ENCODE measurements around the gene PDE8B. TPM values are rescaled to one million over a fixed set of nuclear protein-coding genes. Genes with fewer than 3 reads are reported as not detected.

The PDE8B gene
- total and polyA plus RNA-seq, 2 experiments from 2014 or later: 0.45 to 0.91 TPM

DNA sequence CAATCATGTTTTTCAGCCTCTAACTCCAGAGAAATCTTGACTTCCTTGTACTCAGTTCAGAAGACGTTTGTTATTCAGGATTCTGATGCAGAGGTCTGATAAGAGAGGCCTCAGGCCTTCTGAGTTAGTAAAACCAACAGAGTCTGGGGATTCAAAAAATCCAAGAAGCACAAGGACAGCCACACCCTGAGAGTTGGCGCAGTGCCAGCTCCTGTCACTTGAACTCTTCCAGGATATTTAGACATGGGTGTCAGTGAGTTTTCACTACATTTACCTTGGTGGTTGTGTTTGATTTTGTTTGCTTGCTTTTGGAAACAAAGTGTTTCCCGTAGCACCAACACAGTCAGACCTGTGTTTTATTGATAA lies 41.6 kb upstream of the PDE8B start:
- Histone ChIP-seq H3K9me2 (ENCODE audit: insufficient read depth) (peaks cover 3% of the 10 kb centered on the region; the same call in 1 of the 2 replicates), H3K4me2 (no peak overlapping the region), H3K27me3 (ENCODE audit: insufficient read depth) (no peaks in the 10 kb centered on the region), H4K20me1 (replicated peaks; ENCODE audit: insufficient read depth) (no peaks in the 10 kb centered on the region), H3F3A (replicated peaks; ENCODE audit: low read depth) (no peaks in the 10 kb centered on the region), H3K4me3 (no peak overlapping the region), H3K27ac (ENCODE audit: low read depth) (no peak overlapping the region), H2AFZ (no peak overlapping the region), H3K79me2 (replicated peaks; ENCODE audit: insufficient read depth) (no peaks in the 10 kb centered on the region), H3K4me1 (ENCODE audit: insufficient read depth) (no peaks in the 10 kb centered on the region), H3K36me3 (ENCODE audit: insufficient read depth) (no peaks in the 10 kb centered on the region)
- no peaks in the 10 kb centered on the region for H3K9me3 Mint-ChIP-seq
- no peak overlapping the region for H3K4me3 Mint-ChIP-seq
- no peaks in the 10 kb centered on the region for H3K36me3 Mint-ChIP-seq (ENCODE audit: low read depth)
- no peak for ATAC-seq
- no peaks in the 10 kb centered on the region; the same call in 2 of the 3 replicates for H3K4me1 Mint-ChIP-seq
- DNase-seq (ENCODE audit: low spot score): no peak
- no peak overlapping the region for H3K27ac Mint-ChIP-seq
- no peak for TF ChIP-seq ZNF114 (CRISPR knock-in tag; IDR thresholded peaks at IDR 0.05)
- TF ChIP-seq, protein P1, sequence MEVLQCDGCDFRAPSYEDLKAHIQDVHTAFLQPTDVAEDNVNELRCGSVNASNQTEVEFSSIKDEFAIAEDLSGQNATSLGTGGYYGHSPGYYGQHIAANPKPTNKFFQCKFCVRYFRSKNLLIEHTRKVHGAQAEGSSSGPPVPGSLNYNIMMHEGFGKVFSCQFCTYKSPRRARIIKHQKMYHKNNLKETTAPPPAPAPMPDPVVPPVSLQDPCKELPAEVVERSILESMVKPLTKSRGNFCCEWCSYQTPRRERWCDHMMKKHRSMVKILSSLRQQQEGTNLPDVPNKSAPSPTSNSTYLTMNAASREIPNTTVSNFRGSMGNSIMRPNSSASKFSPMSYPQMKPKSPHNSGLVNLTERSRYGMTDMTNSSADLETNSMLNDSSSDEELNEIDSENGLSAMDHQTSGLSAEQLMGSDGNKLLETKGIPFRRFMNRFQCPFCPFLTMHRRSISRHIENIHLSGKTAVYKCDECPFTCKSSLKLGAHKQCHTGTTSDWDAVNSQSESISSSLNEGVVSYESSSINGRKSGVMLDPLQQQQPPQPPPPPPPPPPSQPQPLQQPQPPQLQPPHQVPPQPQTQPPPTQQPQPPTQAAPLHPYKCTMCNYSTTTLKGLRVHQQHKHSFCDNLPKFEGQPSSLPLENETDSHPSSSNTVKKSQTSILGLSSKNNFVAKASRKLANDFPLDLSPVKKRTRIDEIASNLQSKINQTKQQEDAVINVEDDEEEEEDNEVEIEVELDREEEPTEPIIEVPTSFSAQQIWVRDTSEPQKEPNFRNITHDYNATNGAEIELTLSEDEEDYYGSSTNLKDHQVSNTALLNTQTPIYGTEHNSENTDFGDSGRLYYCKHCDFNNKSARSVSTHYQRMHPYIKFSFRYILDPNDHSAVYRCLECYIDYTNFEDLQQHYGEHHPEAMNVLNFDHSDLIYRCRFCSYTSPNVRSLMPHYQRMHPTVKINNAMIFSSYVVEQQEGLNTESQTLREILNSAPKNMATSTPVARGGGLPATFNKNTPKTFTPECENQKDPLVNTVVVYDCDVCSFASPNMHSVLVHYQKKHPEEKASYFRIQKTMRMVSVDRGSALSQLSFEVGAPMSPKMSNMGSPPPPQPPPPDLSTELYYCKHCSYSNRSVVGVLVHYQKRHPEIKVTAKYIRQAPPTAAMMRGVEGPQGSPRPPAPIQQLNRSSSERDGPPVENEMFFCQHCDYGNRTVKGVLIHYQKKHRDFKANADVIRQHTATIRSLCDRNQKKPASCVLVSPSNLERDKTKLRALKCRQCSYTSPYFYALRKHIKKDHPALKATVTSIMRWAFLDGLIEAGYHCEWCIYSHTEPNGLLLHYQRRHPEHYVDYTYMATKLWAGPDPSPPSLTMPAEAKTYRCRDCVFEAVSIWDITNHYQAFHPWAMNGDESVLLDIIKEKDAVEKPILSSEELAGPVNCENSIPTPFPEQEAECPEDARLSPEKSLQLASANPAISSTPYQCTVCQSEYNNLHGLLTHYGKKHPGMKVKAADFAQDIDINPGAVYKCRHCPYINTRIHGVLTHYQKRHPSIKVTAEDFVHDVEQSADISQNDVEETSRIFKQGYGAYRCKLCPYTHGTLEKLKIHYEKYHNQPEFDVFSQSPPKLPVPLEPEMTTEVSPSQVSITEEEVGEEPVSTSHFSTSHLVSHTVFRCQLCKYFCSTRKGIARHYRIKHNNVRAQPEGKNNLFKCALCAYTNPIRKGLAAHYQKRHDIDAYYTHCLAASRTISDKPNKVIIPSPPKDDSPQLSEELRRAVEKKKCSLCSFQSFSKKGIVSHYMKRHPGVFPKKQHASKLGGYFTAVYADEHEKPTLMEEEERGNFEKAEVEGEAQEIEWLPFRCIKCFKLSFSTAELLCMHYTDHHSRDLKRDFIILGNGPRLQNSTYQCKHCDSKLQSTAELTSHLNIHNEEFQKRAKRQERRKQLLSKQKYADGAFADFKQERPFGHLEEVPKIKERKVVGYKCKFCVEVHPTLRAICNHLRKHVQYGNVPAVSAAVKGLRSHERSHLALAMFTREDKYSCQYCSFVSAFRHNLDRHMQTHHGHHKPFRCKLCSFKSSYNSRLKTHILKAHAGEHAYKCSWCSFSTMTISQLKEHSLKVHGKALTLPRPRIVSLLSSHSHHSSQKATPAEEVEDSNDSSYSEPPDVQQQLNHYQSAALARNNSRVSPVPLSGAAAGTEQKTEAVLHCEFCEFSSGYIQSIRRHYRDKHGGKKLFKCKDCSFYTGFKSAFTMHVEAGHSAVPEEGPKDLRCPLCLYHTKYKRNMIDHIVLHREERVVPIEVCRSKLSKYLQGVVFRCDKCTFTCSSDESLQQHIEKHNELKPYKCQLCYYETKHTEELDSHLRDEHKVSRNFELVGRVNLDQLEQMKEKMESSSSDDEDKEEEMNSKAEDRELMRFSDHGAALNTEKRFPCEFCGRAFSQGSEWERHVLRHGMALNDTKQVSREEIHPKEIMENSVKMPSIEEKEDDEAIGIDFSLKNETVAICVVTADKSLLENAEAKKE (CRISPR knock-in tag; IDR thresholded peaks at IDR 0.05): no peak
- no peak for TF ChIP-seq NANOG (IDR thresholded peaks at IDR 0.05; ENCODE audit: borderline replicate concordance)
- TF ChIP-seq CREB1 (CRISPR knock-in tag; IDR thresholded peaks at IDR 0.05; ENCODE audit: low read depth): no peak
- TF ChIP-seq JUNB (IDR thresholded peaks at IDR 0.05; ENCODE audit: unreplicated experiment): no peak
- H3K27me3 Mint-ChIP-seq (ENCODE audit: insufficient read depth, low read depth, poor library complexity): no peaks in the 10 kb centered on the region

DNA sequence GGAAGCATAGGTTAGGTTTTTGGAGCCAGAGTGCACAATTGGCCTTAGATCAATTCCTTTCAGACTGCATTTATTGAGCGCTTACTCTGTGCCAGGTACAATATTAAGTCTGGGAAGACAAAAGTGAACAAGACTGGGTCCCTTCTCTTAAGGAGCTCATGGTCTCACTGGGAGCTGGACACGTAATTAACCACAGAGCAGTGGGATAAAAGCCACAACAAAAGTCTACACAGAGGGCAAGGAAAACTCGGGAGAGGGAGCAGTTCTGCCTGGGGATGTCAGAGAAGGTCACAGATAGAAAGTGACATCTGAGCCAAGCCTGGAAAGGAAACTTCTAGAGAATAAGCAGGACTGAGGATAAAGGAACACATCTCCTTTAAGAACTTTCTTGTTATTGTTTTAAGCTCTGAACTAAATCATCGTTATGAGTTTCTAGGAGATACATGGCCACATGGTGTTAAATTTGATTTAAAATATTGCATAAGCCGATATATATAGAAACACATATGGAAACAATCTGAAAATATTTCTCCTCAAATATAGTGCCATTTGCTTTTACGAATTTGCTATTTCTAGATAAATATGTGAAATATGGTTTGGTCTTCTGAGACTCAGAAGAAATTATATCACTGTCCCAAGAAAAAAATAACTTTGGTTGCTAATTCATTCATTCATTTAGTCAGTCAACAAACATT lies 40.1 kb upstream of the PDE8B start:
- peaks cover under 1% of the 10 kb centered on the region; the same call in 1 of the 2 replicates for H3K4me1 ChIP-seq (ENCODE audit: insufficient read depth)
- H4K20me1 ChIP-seq (replicated peaks; ENCODE audit: insufficient read depth): no peaks in the 10 kb centered on the region
- no peaks in the 10 kb centered on the region for H3K79me2 ChIP-seq (replicated peaks; ENCODE audit: insufficient read depth)
- no peak overlapping the region for H2AFZ ChIP-seq
- H3K27me3 Mint-ChIP-seq (ENCODE audit: insufficient read depth, low read depth, poor library complexity): no peaks in the 10 kb centered on the region
- no peak overlapping the region for H3K27ac Mint-ChIP-seq
- H3K36me3 Mint-ChIP-seq (ENCODE audit: low read depth): no peaks in the 10 kb centered on the region
- H3K9me3 Mint-ChIP-seq: no peaks in the 10 kb centered on the region
- no peak overlapping the region for H3K4me3 Mint-ChIP-seq
- no peaks in the 10 kb centered on the region for H3K36me3 ChIP-seq (ENCODE audit: insufficient read depth)
- ATAC-seq (no peak), DNase-seq (ENCODE audit: low spot score) (no peak)
- no peak overlapping the region for H3K4me3 ChIP-seq
- no peaks in the 10 kb centered on the region for H3K9me2 ChIP-seq (ENCODE audit: insufficient read depth)
- TF ChIP-seq JUNB (IDR thresholded peaks at IDR 0.05; ENCODE audit: unreplicated experiment): no peak
- TF ChIP-seq CREB1 (CRISPR knock-in tag; IDR thresholded peaks at IDR 0.05; ENCODE audit: low read depth): no peak
- no peak for TF ChIP-seq STAT1 (IDR thresholded peaks at IDR 0.05; ENCODE audit: unreplicated experiment)
- TF ChIP-seq, protein P2, sequence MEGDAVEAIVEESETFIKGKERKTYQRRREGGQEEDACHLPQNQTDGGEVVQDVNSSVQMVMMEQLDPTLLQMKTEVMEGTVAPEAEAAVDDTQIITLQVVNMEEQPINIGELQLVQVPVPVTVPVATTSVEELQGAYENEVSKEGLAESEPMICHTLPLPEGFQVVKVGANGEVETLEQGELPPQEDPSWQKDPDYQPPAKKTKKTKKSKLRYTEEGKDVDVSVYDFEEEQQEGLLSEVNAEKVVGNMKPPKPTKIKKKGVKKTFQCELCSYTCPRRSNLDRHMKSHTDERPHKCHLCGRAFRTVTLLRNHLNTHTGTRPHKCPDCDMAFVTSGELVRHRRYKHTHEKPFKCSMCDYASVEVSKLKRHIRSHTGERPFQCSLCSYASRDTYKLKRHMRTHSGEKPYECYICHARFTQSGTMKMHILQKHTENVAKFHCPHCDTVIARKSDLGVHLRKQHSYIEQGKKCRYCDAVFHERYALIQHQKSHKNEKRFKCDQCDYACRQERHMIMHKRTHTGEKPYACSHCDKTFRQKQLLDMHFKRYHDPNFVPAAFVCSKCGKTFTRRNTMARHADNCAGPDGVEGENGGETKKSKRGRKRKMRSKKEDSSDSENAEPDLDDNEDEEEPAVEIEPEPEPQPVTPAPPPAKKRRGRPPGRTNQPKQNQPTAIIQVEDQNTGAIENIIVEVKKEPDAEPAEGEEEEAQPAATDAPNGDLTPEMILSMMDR (conservative IDR thresholded peaks at IDR 0.05; ENCODE audit: low read depth in 2 of 2): no peak
- TF ChIP-seq, protein P3, sequence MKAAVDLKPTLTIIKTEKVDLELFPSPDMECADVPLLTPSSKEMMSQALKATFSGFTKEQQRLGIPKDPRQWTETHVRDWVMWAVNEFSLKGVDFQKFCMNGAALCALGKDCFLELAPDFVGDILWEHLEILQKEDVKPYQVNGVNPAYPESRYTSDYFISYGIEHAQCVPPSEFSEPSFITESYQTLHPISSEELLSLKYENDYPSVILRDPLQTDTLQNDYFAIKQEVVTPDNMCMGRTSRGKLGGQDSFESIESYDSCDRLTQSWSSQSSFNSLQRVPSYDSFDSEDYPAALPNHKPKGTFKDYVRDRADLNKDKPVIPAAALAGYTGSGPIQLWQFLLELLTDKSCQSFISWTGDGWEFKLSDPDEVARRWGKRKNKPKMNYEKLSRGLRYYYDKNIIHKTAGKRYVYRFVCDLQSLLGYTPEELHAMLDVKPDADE (IDR thresholded peaks at IDR 0.05): no peak
- TF ChIP-seq NANOG (IDR thresholded peaks at IDR 0.05; ENCODE audit: borderline replicate concordance): no peak
- no peak for TF ChIP-seq ZNF331 (CRISPR knock-in tag; IDR thresholded peaks at IDR 0.05; ENCODE audit: low read depth)
- TF ChIP-seq ZNF114 (CRISPR knock-in tag; IDR thresholded peaks at IDR 0.05): no peak
- H3F3A ChIP-seq (replicated peaks; ENCODE audit: low read depth): no peaks in the 10 kb centered on the region
- no peaks in the 10 kb centered on the region for H3K27me3 ChIP-seq (ENCODE audit: insufficient read depth)
- H3K4me1 Mint-ChIP-seq: no peaks in the 10 kb centered on the region; the same call in 2 of the 3 replicates
- no peak overlapping the region for H3K27ac ChIP-seq (ENCODE audit: low read depth)
- no peak overlapping the region for H3K4me2 ChIP-seq

Data from GM23338 (cell line).